Hematopoietic multipotent progenitor cell treated with erythropoietin and hydrocortisone succinate and interleukin-3 and kit ligand, for 4 days (in vitro differentiated cells): ENCODE measurements around the gene TRPT1.

ENCODE experiments used
- DNase-seq: peaks from one replicate; pipeline ENCODE4 v3.0.0-alpha.2; 2015

The TRPT1 gene

DNA sequence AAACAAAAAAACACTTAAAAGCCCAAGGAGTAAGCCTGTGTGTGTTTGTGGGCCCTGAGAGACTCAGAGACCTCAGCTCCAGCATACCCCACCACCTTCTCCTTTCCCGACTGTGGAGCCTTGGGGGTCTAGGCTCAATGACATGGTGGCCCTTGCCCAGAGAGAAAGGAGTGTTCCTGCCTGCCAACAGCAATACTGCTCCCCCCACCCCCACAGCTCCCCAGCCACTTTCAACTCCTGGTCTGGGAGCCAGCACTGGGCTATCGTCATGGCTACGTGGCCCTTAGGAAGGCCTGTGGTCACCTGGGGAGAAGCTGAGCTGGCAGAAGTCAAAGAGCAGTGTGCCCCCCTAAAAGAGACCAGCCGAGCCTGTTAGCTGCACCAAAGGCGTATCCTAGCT lies 18.1 kb upstream of the TRPT1 start:
- DNase-seq = no peak

DNA sequence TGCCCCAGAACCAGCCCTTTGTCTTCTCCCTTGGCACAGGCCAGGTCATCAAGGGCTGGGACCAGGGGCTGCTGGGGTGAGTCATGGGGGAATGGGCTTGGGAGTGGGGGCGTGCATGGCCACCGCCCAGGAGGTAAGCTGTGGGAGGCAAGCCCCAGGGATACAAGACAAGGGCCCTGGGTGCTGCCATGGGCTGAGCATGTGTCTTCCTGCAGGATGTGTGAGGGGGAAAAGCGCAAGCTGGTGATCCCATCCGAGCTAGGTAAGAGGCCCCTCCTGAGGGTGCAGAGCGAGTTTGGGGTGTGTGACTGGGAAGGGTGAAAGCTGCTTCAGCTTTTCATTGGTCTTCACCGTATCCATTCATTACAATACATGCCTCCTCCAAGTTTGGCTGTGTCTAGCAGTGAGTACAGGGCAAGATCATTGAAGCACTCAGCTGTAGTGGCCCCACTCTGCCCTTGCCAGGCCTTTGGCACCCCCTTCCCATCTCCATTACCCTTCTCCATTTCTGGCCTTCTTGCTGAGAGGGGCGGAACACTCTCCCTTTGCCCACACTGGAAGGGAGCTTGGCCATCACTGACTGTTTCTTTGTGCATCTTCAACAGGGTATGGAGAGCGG lies 17.4 kb upstream of the TRPT1 start:
- no peak for DNase-seq

DNA sequence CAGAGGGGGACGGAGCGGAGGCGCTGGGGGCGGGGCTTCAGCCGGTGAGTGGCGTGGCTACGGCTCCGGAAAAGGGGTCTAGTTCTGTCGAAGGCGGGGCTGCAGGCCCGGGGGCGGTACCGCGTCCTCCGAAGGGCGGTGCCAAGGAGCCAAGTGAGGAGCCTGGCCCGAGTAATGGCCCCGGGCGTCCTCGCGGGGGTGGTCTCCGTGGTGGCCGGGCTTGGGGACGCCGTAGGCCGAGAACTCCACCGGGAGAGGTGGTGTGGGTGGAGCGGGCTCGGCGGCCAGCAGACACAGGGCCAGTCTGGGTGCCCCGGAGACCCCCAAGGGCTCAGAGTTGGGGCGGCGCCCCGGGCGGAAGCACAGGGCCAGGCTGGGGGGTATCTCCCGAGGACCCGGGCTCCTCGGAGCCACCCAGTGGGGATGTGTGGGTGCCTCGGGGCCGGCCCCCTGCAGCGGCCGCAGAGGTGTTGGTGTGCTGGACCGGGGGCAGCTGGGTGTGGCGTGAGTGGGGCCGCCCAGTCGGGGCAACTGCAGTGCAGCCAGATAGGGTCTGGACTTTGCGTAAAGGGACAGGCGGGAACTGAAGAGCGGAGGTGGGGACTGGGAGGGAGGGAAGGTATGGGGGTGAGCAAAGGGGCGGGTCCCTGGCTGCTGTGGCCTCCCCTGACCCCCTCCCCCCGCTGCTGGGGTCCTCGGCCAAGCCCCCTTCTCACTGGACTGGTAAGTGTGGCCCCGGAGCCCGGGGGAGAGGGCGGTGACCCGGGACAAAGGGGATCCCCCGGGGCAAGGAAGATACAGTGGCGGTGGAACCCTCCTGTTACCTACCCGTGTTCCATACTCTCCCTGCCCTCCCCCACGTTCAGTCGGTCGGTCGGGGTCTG lies 15.7 kb upstream of the TRPT1 start:
- peak; percentile 100 for DNase-seq

DNA sequence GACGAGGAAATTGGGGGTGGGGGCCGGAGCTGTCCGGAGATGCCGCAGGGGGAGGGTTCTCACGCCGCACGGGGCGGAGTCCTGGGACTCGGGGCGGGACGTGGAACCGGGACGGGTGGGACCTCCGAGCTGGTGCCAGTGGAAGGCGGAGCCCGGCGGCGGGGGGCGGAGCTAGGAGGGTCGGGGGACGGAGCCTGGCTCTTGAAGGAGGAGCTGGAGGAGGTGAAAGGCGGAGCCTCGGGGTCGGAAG lies 15.2 kb upstream of the TRPT1 start:
- no peak for DNase-seq

DNA sequence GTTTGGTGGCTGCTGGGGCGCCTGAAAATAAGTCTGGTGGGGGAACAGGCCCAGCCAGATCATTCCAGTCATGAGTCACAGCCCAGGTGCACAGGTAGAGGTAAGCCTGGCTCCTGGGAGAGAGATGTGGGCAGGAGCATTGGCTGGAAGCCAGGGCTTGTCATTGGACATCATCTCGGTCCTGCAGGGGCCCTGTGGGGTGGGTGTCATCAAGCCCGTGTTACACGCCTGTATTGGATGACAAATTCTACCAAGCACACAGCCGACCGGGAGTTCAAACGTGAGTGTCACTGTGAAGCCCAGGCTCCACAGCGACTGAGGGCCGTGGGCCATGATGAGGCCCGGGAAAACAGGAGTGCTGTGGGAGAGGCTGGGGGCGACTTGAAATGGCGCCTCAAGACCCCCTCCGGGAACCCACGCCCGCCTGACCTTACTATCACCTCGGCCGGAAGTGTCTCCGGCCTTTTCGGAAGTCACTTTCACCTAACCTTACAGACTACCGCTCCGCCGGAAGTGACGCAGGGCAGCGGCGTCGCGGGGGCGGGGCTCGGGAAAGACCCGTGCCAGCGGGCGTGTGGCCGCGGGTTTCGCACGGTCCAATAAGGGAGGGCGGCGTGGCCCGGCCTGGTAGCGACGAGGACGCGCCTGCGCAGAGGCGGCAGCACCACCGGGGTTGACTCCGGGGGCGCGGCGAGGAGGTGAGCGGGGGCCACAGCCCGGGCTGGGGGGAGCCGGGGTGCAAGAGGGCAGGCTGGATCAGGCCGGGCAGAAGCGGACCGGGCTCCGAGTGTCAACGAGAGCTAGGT lies 14.7 kb upstream of the TRPT1 start, which contains the start of gene FKBP2:
TSS of gene FKBP2 (plus strand) at position 661 of the 806 bp plus-strand sequence. CDS start 1,293 bp downstream, outside the sequence.
- DNase-seq = peak; percentile 99

DNA sequence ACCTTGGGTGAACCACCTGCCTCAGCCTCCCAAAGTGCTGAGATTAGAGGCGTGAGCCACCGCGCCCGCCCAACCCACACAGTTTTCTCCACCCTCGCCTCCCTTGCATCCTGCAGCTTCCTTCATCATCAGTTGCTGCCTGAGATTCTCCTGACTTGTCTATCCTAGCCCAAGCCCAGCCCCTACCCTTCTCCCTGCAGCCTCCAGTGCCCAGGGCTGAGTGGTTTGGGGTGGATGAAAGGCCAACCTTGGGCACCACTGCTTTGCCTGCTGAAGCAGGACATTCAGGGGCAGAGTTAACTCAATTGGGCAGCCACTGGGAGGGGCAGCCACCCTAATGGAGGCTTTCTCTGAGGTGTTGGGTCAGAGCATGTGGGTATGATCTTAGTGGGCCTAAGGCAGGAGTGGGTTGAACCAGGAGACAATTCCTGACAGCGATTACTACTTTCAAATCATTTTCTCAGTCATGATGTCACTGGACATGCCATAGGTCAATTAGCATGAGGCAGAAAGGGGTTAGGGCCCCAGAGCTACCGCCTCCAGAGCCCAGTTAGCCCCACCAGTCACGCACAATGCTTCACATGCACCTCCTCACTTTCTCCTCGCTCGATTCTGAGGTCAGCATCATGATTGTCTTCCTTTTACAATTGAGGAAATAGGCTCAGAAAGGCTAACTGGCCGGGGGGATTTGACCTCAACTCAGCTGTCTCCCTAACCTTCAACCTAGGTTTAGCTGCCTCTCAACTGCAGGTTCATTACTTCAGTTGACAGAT lies 13.9 kb upstream of the TRPT1 start:
- DNase-seq = peak; percentile 63

DNA sequence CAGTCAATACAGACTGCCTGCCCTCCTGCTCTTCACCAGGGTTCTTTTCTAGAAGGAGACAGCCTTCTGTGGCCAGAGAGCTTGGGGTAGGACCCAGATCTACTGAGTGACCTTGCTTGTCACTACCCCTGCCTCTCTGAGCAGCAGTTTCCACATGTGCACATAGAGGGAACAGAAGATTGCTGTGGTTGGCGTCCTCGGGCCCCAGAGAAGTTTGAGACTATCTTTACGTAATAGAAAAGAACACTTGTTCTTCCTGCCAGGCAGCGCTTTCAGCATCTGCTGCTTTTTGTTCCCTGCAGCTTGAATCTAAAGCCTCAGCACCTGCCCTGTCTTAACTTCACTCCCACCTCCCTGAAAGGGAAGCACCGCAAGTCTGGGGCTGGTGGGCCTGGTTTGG lies 13.0 kb upstream of the TRPT1 start:
- peak; percentile 38 for DNase-seq

DNA sequence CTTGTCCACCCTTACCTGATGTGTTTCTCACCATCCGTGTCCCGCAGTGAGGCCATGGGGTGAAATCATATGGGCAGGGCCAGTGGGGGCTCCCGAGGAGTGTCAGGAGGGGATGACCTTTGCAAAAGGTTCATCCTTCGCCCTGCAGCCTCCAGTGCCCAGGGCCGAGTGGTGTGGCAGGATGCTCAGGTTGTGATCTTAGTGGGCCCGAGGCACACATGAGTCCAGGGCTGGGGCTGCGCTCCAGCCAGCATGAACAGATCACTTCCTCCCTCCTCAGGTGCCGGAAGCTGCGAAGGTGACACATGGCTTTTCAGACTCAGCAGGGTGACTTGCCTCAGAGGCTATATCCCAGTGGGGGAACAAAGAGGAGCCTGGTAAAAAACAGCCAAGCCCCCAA lies 12.1 kb upstream of the TRPT1 start:
- DNase-seq = no peak

DNA sequence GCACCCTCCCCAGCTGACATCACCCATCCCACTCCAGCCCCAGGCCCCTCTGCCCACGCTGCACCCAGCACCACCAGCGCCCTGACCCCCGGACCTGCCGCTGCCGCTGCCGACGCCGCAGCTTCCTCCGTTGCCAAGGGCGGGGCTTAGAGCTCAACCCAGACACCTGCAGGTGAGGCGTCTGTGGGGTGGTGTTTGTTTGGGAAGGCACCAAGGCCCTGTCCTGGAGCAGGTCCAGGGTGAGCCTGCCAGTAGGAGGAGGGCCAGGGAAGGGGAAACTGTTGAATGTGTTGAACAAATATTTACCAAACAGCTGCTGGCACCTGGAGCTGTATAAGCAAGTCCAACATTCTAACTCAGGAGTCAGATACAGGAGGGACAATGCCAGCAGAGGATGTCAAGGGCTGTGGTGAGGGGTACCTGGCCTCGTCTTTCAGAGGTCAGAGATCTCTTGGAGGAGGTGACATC lies 11.5 kb upstream of the TRPT1 start:
- no peak for DNase-seq

DNA sequence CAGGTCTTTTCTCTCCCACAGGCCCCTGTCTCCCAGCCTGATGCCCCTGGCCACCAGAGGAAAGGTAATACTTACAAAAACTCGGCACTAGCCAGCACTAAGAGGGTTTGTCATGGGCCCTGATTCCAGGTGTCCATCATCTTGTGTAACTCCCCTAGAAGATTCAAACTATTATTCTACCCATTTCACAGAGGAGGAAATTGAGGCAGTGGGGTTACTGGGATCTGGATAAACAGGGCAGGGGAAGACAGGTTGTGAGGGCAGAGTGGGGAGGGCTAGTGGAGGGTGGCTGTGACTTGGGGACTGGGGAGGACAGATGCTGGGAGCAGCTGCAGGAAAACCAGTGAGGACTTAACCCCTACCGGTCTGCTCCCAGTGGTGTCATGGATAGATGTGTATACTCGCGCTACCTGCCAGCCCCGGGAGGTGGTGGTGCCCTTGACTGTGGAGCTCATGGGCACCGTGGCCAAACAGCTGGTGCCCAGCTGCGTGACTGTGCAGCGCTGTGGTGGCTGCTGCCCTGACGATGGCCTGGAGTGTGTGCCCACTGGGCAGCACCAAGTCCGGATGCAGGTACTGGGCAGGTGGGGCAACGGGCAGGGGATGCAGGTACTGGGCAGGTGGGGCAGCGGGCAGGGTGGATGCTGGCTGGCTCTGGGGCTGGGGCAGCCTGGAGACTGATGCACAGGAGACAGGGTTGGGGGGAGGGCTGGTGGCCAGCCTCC lies 9.6 kb upstream of the TRPT1 start:
- no peak for DNase-seq

DNA sequence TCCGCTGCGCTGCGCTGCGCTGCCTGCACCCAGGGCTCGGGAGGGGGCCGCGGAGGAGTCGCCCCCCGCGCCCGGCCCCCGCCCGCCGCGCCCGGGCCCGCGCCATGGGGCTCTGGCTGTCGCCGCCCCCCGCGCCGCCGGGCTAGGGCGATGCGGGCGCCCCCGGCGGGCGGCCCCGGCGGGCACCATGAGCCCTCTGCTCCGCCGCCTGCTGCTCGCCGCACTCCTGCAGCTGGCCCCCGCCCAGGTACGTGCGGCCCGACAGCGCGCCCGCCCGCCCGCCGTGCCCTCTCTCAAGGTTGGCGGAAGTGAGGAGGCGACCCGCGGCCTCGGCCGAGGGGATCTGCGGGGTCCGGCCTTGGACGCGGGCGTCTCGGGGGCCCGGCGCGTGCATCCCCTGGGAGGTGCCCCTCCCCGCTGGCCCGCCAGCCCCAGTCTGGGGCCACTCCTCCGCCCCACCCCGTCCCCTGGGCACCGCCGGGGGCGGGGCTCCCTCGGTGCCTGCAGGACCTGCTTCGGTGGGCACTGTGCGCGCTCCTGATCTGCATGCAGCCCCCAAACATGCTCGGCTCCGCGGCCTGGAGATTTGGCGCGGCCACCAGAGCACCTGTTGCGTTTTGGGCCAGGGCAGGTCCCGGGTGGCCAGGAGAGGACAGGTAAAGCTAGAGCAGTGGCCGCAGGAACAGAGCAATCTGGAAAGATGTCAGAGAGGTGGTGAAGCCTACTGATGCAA lies 8.8 kb upstream of the TRPT1 start:
- peak; percentile 78 for DNase-seq

DNA sequence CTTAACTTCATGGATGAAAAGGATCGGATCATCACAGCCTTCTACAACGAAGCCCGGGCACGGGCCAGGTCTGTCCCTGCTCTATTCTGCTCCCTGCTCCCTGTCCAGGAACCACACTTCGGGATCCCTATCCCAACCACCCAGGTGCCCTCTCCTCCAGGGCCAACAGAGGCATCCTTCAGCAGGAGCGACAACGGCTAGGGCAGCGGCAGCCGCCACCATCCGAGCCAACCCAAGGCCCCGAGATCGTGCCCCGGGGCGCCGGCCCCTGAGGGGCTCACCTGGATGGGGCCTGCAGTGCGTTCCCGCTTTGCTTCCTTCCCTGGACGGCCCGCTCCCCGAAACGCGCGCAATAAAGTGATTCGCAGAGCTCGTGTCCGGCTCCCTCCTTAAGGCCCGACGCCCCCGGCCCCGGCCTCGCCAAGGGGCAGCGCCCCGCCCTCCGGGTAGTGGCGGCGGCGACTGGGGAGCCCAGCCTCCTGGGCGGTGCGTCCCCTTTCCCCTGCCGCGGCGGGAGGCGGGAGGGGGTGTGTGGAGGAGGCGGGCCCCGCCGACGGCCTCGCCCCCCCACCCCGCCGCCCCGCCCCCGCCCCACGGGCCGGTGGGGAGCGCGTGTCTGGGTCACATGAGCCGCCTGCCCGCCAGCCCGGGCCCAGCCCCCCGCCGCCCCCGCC lies 8.1 kb upstream of the TRPT1 start, which contains the start of gene VEGFB:
TSS of gene VEGFB (plus strand) at position 672 of the 674 bp plus-strand sequence. CDS start 250 bp downstream, outside the sequence.
- peak; percentile 79 for DNase-seq

DNA sequence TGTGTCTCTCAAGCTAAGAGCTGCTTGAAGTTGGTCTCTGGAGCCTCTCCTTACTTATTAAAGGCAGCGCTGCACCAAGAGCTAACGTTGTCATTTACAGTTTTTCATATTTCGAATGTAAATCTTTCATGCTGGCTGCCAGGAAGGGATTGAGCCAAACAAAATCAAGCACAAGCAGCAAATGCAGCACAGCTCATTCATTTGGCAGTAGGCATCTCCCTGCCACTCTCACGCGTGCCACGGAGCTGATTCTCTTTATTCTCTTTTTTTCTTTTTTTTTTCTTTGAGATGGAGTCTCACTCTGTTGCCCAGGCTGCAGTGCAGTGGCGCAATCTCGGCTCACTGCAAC lies 7.0 kb upstream of the TRPT1 start:
- no peak for DNase-seq

DNA sequence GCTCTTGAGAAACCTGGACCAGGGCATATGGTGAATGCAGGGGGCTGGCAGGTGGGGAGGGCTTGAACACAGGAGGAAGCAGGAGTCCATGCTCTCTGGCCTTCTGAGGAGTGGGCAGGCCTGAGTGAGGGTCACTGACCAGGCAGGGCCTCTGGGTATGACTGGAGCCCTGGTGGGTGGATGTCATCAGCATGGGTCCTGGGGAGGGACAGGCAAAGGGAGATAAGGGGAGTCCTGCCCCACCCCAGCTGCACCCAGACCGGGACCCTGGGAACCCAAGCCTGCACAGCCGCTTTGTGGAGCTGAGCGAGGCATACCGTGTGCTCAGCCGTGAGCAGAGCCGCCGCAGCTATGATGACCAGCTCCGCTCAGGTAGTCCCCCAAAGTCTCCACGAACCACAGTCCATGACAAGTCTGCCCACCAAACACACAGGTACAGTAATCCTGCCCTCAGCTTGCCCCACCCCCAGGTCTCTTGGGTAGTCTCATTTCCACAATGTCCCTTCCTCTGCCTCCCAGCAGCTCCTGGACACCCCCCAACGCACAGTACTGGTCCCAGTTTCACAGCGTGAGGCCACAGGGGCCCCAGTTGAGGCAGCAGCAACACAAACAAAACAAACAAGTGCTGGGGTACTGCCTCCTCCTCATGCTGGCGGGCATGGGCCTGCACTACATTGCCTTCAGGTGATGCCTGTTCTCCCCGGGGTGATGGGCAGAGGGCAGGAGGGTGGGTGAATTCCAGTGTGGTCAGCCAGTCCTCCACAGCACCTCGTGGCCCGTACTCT lies 6.4 kb upstream of the TRPT1 start:
- DNase-seq = no peak

DNA sequence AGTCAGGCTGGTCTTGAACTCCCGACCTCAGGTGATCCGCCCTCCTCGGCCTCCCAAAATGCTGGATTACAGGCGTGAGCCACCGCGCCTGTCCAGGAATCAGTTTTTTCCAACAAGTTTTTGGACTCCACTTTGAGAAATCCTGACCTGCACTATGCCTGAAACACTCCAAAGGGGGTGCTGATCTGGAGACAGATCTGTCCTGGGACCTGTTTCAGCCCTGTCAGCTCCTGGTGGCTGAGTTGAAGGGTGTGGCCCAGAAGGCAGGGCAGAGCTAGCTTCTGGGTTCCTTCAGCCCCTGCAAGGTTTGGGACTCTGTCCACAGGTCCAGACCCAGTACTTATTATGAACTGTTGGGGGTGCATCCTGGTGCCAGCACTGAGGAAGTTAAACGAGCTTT lies 5.6 kb upstream of the TRPT1 start:
- peak; percentile 44 for DNase-seq

DNA sequence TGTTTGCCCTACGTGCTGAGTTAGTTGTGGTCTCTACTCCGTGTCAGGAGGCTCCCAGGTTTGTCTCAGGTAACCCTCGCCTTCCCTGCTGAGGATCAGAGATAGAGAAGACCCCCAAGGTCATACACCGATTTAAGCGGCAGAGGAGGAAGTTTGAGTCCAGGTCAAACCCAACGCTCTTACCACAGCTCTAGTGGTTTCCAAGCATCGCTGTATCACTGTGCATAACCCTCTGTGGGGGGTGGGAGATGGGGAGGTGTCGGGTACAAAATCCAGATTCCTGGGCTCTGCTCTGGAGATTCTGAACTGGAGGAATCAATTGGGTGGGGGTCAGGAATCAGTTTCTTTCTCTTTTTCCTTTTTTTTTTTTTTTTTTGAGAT lies 5.0 kb upstream of the TRPT1 start:
- peak; percentile 72 for DNase-seq

DNA sequence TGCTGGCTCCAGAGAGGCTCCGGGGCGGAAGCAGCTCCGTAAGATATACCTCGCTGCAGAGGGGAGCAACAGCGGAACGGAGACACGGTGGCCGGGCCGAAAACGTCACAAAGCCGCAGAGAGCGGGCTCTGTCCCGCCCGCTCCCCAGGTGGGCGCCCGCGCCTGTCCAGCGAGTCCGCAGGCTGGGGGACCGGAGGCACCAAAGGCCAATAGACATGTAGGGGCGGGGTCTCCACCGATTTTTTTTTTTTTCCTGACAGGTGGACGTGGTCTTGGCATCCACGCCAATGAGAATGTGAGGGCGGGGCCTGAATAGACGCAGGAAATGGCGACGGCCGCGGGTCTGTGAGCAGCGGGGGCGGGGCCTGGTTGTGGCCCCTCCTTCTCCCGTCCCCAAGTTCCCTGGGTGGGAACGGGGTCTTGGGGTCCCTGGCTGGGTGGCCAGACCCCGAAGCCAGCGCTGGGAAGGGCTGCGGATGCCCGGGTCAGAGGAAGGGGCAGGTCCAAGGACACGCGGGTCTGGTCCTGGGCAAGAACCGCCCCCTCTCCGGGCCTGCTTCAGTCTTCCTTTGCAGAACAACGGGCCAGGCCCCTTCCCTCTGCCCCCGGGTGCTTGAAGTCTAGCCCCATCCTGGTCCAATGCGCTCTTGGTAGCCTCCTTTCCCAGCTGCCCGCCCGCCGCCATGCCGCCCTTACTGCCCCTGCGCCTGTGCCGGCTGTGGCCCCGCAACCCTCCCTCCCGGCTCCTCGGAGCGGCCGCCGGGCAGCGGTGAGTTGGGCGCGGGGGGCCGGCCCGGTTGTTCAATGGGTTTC lies 4.4 kb upstream of the TRPT1 start, which contains the start of gene DNAJC4:
TSS of gene DNAJC4 (plus strand) at position 378 of the 814 bp plus-strand sequence. CDS start at position 685, 307 bp downstream.
- DNase-seq = peak; percentile 98

DNA sequence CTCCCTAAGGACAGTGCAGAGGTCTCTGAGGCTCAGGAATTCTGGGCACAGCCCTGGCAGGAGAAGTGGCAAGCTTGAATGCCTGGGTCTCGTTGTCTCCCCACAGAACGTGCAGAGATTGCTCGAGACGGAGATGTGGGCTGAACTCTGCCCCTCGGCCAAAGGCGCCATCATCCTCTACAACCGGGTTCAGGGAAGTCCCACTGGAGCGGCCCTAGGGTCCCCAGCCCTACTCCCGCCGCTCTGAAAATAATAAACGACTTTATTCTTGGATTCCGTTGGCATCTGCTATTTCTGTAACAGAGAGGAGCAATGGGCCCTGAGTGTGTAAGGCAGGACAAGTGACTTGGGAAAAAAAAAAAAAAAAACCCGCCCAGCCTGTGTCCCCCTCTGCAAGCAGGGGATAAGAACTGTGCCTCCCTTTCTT lies 3.8 kb upstream of the TRPT1 start:
- DNase-seq = no peak
